Nephron progenitor cell (in vitro differentiated cells): ENCODE results near the gene ZMYM3.

ENCODE experiments used
- DNase-seq: peaks from one replicate; pipeline ENCODE4 v3.0.0; 2021
- H3K27ac Mint-ChIP-seq: 2 replicates; pipeline ENCODE4 v1.8.0; 2021; ENCODE audit warnings: mild to moderate bottlenecking, moderate library complexity, mixed read lengths
- H3K27me3 Mint-ChIP-seq: 2 replicates; pipeline ENCODE4 v1.8.0; 2021; ENCODE audit warnings: mild to moderate bottlenecking, low read depth, mixed read lengths; ENCODE audit not compliant: poor library complexity
- H3K36me3 Mint-ChIP-seq: 2 replicates; pipeline ENCODE4 v1.8.0; 2021; ENCODE audit warnings: low read depth, mixed read lengths
- H3K4me1 Mint-ChIP-seq: 2 replicates; pipeline ENCODE4 v1.8.0; 2021; ENCODE audit warnings: mixed read lengths
- H3K4me3 Mint-ChIP-seq: 2 replicates; pipeline ENCODE4 v1.8.0; 2021; ENCODE audit warnings: mild to moderate bottlenecking, moderate library complexity, mixed read lengths
- H3K9me3 Mint-ChIP-seq: 2 replicates; pipeline ENCODE4 v1.8.0; 2021; ENCODE audit warnings: mild to moderate bottlenecking, moderate library complexity, mixed read lengths
- CTCF ChIP-seq: fragments of 200-600 bp; sonication (generic); IDR thresholded peaks from 2 replicates; pipeline ENCODE4 v1.5.0; 2021; ENCODE audit warnings: antibody characterized with exemption

The ZMYM3 gene

GRCh38 chrX:71296806-71297205 lies 42.9 kb upstream of the ZMYM3 start:
- Mint-ChIP-seq H3K4me1 (no peaks in the 10 kb centered on the region), H3K36me3 (peaks cover 65% of the 10 kb centered on the region), H3K27me3 (no peaks in the 10 kb centered on the region), H3K27ac (no peak overlapping the region), H3K9me3 (peaks cover 56% of the 10 kb centered on the region), H3K4me3 (no peak overlapping the region)
- TF ChIP-seq CTCF = no peak
- DNase-seq = no peak

GRCh38 chrX:71292669-71293365 lies 38.9 kb upstream of the ZMYM3 start:
- peaks cover 63% of the 10 kb centered on the region for H3K36me3 Mint-ChIP-seq
- no peak overlapping the region for H3K27ac Mint-ChIP-seq
- no peak for DNase-seq

GRCh38 chrX:71291381-71291780 lies 37.4 kb upstream of the ZMYM3 start:
- no peak overlapping the region for H3K4me3 Mint-ChIP-seq
- H3K27me3 Mint-ChIP-seq = no peaks in the 10 kb centered on the region
- peaks cover 55% of the 10 kb centered on the region for H3K36me3 Mint-ChIP-seq
- H3K27ac Mint-ChIP-seq = no peak overlapping the region
- H3K4me1 Mint-ChIP-seq = peaks cover 10% of the 10 kb centered on the region
- no peak for TF ChIP-seq CTCF
- no peak for DNase-seq
- peaks cover 30% of the 10 kb centered on the region for H3K9me3 Mint-ChIP-seq

More at GRCh38 chrX:71292669-71293365, 38.9 kb upstream of the ZMYM3 start:
- H3K27me3 Mint-ChIP-seq = no peaks in the 10 kb centered on the region
- no peak for TF ChIP-seq CTCF
- H3K9me3 Mint-ChIP-seq = peaks cover 41% of the 10 kb centered on the region
- no peak overlapping the region for H3K4me3 Mint-ChIP-seq
- H3K4me1 Mint-ChIP-seq = peaks cover 7% of the 10 kb centered on the region

- no peak for DNase-seq
- Mint-ChIP-seq H3K4me3 (peak overlapping the region; percentile 98), H3K27ac (peak overlapping the region; percentile 67), H3K27me3 (no peaks in the 10 kb centered on the region), H3K36me3 (peaks cover 34% of the 10 kb centered on the region), H3K4me1 (peaks cover 32% of the 10 kb centered on the region), H3K9me3 (peaks cover 44% of the 10 kb centered on the region)
- no peak for TF ChIP-seq CTCF
These were observed 32.0 kb upstream of the ZMYM3 start for GRCh38 chrX:71285929-71286328.

- Mint-ChIP-seq H3K4me1 (peaks cover 27% of the 10 kb centered on the region), H3K4me3 (peak within 1 kb of the TSS; percentile 98), H3K9me3 (peaks cover 60% of the 10 kb centered on the region), H3K27me3 (peaks cover under 1% of the 10 kb centered on the region), H3K27ac (peak within 1 kb of the TSS; percentile 100), H3K36me3 (peaks cover 35% of the 10 kb centered on the region)
- TF ChIP-seq CTCF = no peak
- DNase-seq = peak; percentile 77
These were observed 29.6 kb upstream of the ZMYM3 start, which contains the start of gene NONO for GRCh38 chrX:71283403-71284143. NONO (plus strand) TSS chrX:71283635; CDS start chrX:71290638, 7,003 bp downstream.
